IMR-90 (cell line): ENCODE measurements around the gene CRB1.

Source experiments
- BHLHE40 ChIP-seq: fragments of 150-350 bp; IDR thresholded peaks from 2 replicates; pipeline ENCODE4 v1.6.1; 2016; ENCODE audit warnings: mild to moderate bottlenecking, low read depth, low read length
- CHD1 ChIP-seq: IDR thresholded peaks from 2 replicates; pipeline ENCODE4 v1.6.1; 2012; ENCODE audit warnings: low read depth, low read length, improper control_type of control experiment
- CTCF ChIP-seq: conservative IDR thresholded peaks from 2 replicates; pipeline ENCODE4 v1.5.1; 2012; ENCODE audit warnings: mild to moderate bottlenecking, low read depth, low read length, improper control_type of control experiment
- ELK1 ChIP-seq: fragments of 150-350 bp; IDR thresholded peaks from 2 replicates; pipeline ENCODE4 v1.6.1; 2016; ENCODE audit warnings: low read depth, mild to moderate bottlenecking, low read length, moderate library complexity, borderline replicate concordance
- FOS ChIP-seq: fragments of 150-350 bp; IDR thresholded peaks from 2 replicates; pipeline ENCODE4 v1.6.1; 2016; ENCODE audit warnings: low read depth, low read length
- MAZ ChIP-seq: IDR thresholded peaks from 2 replicates; pipeline ENCODE4 v1.6.1; 2012; ENCODE audit warnings: low read depth, mild to moderate bottlenecking, low read length, improper control_type of control experiment, moderate library complexity, borderline replicate concordance
- MXI1 ChIP-seq: IDR thresholded peaks from 2 replicates; pipeline ENCODE4 v1.6.1; 2012; ENCODE audit warnings: low read depth, mild to moderate bottlenecking, low read length, moderate library complexity, borderline replicate concordance
- NFE2L2 ChIP-seq: fragments of 150-350 bp; IDR thresholded peaks from 2 replicates; pipeline ENCODE4 v1.6.1; 2016; ENCODE audit warnings: low read depth, mild to moderate bottlenecking, low read length
- POLR2A ChIP-seq: IDR thresholded peaks from 2 replicates; pipeline ENCODE4 v1.6.1; 2012; ENCODE audit warnings: mild to moderate bottlenecking, low read depth, low read length
- RAD21 ChIP-seq: IDR thresholded peaks from 2 replicates; pipeline ENCODE4 v1.6.1; 2012; ENCODE audit warnings: low read length, improper control_type of control experiment
- RCOR1 ChIP-seq: IDR thresholded peaks from 2 replicates; pipeline ENCODE4 v1.6.1; 2012; ENCODE audit warnings: mild to moderate bottlenecking, low read length, improper control_type of control experiment; ENCODE audit not compliant: insufficient replicate concordance
- RFX5 ChIP-seq: IDR thresholded peaks from 2 replicates; pipeline ENCODE4 v1.8.0; 2012; ENCODE audit warnings: low read depth, mild to moderate bottlenecking, low read length, moderate library complexity
- SMC3 ChIP-seq: fragments of 150-350 bp; IDR thresholded peaks from 2 replicates; pipeline ENCODE4 v1.6.1; 2016; ENCODE audit warnings: low read depth, mild to moderate bottlenecking, antibody characterized with exemption, low read length, moderate library complexity
- USF2 ChIP-seq: fragments of 150-350 bp; IDR thresholded peaks from 2 replicates; pipeline ENCODE4 v1.6.1; 2017; ENCODE audit warnings: mild to moderate bottlenecking, antibody characterized with exemption, low read length, low read depth

GRCh38 chr1:197222025-197222685 lies 45.9 kb upstream of the CRB1 start:
- TF ChIP-seq CHD1 (no peak), POLR2A (no peak), CTCF (no peak), FOS (no peak), BHLHE40 (no peak), RAD21 (no peak), SMC3 (no peak), USF2 (no peak), NFE2L2 (no peak), ELK1 (no peak), RFX5 (no peak), MXI1 (no peak), RCOR1 (no peak), MAZ (no peak)
